Neuron (in vitro differentiated cells): ENCODE data around the gene POLR3C.
"Not testable (repeated sequence)": the region's sequence is repeated elsewhere in the genome, so short reads cannot be mapped to it uniquely, and the experiment has no call there.

Source experiments
- H2AFZ ChIP-seq: one replicate; pipeline ENCODE4 v1.6.1; 2013; ENCODE audit warnings: low read depth, mild to moderate bottlenecking, inconsistent platforms, low read length, moderate library complexity
- H3K27me3 ChIP-seq: one replicate; pipeline ENCODE4 v1.6.1; 2013; ENCODE audit warnings: low read length; ENCODE audit not compliant: insufficient read depth
- H3K36me3 ChIP-seq: one replicate; pipeline ENCODE4 v1.6.1; 2013; ENCODE audit warnings: low read length; ENCODE audit not compliant: insufficient read depth
- H3K4me1 ChIP-seq: one replicate; pipeline ENCODE4 v1.6.1; 2013; ENCODE audit warnings: low read length; ENCODE audit not compliant: insufficient read depth
- H3K4me3 ChIP-seq: 2 replicates; pipeline ENCODE4 v1.5.1; 2013; ENCODE audit warnings: mild to moderate bottlenecking, low read length, moderate library complexity
- H3K9me3 ChIP-seq: one replicate; pipeline ENCODE4 v1.6.1; 2013; ENCODE audit warnings: low read length

Gene POLR3C

DNA sequence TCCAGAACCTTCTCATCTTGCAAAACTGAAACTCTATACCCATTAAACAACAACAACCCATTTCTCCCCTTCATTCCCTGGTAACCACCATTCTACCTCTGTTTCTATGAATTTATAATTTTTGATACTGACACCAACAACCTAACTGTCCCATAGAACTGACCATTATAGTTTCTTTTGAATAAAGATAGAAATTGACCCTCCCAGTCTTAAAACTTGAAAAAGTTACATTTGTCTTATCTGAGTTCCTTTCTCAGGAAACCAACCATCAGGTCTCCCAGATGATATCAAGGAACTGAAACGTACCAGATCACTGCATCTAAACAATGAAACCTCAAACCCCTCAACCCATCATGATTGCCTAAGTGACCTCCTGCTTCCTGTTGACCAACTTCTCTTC lies 27.2 kb upstream of the POLR3C start:
- Histone ChIP-seq H2AFZ (no peak overlapping the region), H3K27me3 (no peaks in the 10 kb centered on the region), H3K9me3 (peaks cover 9% of the 10 kb centered on the region), H3K4me3 (no peak overlapping the region), H3K4me1 (no peaks in the 10 kb centered on the region), H3K36me3 (peaks cover 5% of the 10 kb centered on the region)

DNA sequence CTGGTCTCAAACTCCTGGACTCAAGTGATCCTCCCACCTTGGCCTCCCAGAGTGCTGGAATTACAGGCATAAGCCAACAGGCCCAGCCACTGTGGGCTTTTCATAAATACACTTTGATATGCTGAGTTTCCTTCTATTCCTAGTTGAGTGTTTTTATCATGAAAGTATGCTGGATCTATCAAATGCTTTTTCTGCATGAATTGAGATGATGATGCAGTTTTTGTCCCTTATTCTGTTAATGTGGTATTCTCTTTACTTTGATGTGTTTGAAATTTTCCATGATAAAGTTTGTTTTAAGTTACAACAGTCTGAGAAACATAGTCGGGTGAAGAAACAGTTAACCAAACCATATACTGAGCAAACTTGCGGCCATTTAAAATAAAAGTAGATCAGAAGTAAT lies 24.2 kb upstream of the POLR3C start:
- Histone ChIP-seq H3K36me3 (no peaks in the 10 kb centered on the region), H3K4me1 (peaks cover 7% of the 10 kb centered on the region), H3K27me3 (no peaks in the 10 kb centered on the region), H2AFZ (no peak overlapping the region), H3K4me3 (no peak overlapping the region), H3K9me3 (peaks cover 9% of the 10 kb centered on the region)

GRCh38 chr1:145804235-145805045 lies 19.6 kb upstream of the POLR3C start:
- H3K9me3 ChIP-seq = no peaks in the 10 kb centered on the region
- no peak overlapping the region for H2AFZ ChIP-seq
- no peaks in the 10 kb centered on the region for H3K27me3 ChIP-seq
- peaks cover 9% of the 10 kb centered on the region for H3K4me1 ChIP-seq
- H3K36me3 ChIP-seq = no peaks in the 10 kb centered on the region
- H3K4me3 ChIP-seq = no peak overlapping the region

GRCh38 chr1:145805057-145805456 lies 18.9 kb upstream of the POLR3C start:
- Histone ChIP-seq H3K36me3 (no peaks in the 10 kb centered on the region), H3K27me3 (no peaks in the 10 kb centered on the region), H3K4me3 (no peak overlapping the region), H3K9me3 (no peaks in the 10 kb centered on the region), H2AFZ (no peak overlapping the region), H3K4me1 (peaks cover 9% of the 10 kb centered on the region)

DNA sequence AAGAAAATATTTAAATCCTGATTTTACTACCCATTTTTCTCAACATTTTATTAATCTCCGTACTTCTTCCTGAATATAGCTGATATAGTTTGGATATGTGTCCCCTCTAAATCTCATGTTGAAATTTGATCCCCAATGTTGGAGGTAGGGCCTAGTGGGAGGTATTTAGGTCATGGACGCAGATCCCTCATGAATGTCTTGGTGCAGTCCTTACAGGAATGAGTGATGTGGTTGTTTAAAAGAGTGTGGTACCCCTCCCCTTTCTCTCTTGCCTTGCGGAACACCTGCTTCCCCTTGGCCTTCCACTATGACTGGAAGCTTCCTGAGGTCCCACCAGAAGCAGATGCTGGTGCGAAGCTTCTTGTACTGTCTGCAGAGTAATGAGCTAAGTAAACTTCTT lies 17.6 kb upstream of the POLR3C start:
- Histone ChIP-seq H3K36me3 (no peaks in the 10 kb centered on the region), H2AFZ (no peak overlapping the region), H3K4me1 (peaks cover 9% of the 10 kb centered on the region), H3K9me3 (no peaks in the 10 kb centered on the region), H3K4me3 (no peak overlapping the region), H3K27me3 (no peaks in the 10 kb centered on the region)

DNA sequence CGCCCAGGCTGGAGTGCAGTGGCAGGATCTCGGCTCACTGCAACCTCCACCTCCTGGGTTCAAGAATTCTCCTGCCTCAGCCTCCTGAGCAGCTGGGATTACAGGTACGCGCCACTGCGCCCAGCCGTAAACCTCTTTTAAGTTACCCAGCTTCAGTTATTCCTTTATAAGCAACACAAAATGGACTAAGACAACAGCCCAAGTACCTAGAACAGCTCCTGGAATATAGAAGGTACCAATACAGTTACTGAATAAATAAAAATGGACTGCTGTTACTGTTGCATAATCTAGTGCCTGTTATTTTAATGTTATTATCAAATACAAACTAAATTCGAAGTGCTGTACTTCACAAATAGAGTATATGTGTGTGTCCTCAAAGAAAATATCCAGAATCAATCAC lies 17.2 kb upstream of the POLR3C start:
- no peaks in the 10 kb centered on the region for H3K9me3 ChIP-seq
- peaks cover 9% of the 10 kb centered on the region for H3K4me1 ChIP-seq
- no peak overlapping the region for H2AFZ ChIP-seq
- no peaks in the 10 kb centered on the region for H3K36me3 ChIP-seq
- no peaks in the 10 kb centered on the region for H3K27me3 ChIP-seq
- no peak overlapping the region for H3K4me3 ChIP-seq

DNA sequence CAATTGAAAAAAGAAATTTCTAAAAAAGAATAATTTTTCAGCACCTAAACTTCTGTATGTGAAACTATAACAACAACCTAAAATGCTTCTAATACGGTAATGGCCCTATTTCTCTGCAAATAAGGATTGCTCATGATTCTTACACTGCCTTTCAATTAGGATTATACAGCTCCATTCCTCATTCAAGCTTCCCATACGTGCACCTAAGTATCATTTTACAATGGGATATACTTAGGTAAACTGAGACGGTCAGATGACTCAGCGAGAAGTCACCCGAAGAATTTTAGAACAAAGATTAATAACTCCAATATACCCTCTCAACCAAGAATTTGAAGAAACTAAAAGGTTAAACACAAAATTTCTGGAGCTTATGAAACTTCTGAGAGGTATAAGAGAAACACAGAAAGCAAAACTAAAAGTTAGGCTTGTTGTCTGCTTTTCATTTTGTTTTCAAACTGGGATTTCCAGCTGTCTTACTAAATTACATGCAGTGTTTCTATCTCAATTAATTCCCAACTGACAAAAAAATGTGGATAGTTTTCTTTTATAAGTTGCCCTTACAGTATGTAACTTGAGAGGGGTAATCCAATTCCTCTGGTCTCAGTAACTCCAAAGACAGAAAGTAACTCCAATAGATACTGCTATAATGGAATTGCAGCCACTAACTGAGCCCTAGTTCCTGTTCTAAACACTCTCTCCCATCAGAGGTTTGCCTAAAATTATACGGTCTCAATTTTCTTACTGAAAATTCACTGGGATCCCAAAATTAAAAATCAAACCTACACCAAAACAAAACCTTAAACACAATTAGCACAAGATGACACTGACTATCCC lies 10.8 kb upstream of the POLR3C start:
- H3K36me3 ChIP-seq, H3K9me3 ChIP-seq, H2AFZ ChIP-seq, H3K27me3 ChIP-seq, H3K4me3 ChIP-seq, H3K4me1 ChIP-seq: not testable (repeated sequence)

GRCh38 chr1:145818095-145818494 lies 5.9 kb upstream of the POLR3C start:
- H3K4me1 ChIP-seq, H3K4me3 ChIP-seq, H3K27me3 ChIP-seq, H2AFZ ChIP-seq, H3K9me3 ChIP-seq, H3K36me3 ChIP-seq: not testable (repeated sequence)

DNA sequence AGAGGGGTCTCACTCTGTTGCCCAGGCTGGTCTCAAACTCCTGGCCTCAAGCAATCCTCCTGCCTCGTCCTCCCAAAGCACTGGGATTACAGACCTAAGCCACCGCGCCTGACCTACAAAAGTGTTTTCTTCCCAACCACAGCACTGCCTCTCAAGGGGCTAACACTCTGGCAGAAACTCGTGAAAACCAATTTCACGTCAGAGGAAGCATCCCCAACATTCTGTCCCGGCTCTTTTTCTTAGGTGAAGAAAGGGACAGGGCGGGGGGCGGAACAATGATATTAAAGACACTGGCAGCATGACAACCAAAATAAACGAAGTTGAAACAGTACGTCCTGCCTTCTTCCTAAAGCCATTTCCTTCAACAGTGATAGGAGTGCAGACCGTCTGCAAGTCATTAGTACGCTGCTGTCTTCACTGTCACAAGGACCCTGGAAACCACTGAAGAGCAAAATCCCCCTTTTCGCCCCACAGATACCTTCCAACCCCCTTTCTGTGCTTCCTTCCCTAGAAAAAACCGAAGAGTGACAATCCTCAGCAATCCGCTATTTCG lies 1.1 kb upstream of the POLR3C start:
- not testable (repeated sequence) for H3K9me3 ChIP-seq, H2AFZ ChIP-seq, H3K4me3 ChIP-seq, H3K4me1 ChIP-seq, H3K27me3 ChIP-seq
- H3K36me3 ChIP-seq = peaks cover 22% of the 10 kb centered on the region

- Histone ChIP-seq H3K4me1 (peaks cover 9% of the 10 kb centered on the region), H2AFZ (peak overlapping the region; percentile 76), H3K4me3 (peak overlapping the region; percentile 76), H3K27me3 (no peaks in the 10 kb centered on the region), H3K36me3 (peaks cover 36% of the 10 kb centered on the region), H3K9me3 (no peaks in the 10 kb centered on the region)
Measured at GRCh38 chr1:145824499-145824842, 471 bp downstream of the POLR3C start.

GRCh38 chr1:145826030-145826429 lies 2.0 kb downstream of the POLR3C start:
- H3K9me3 ChIP-seq = no peaks in the 10 kb centered on the region
- no peaks in the 10 kb centered on the region for H3K27me3 ChIP-seq
- H2AFZ ChIP-seq = no peak overlapping the region
- peaks cover 50% of the 10 kb centered on the region for H3K36me3 ChIP-seq
- no peak overlapping the region for H3K4me3 ChIP-seq
- peaks cover 9% of the 10 kb centered on the region for H3K4me1 ChIP-seq

DNA sequence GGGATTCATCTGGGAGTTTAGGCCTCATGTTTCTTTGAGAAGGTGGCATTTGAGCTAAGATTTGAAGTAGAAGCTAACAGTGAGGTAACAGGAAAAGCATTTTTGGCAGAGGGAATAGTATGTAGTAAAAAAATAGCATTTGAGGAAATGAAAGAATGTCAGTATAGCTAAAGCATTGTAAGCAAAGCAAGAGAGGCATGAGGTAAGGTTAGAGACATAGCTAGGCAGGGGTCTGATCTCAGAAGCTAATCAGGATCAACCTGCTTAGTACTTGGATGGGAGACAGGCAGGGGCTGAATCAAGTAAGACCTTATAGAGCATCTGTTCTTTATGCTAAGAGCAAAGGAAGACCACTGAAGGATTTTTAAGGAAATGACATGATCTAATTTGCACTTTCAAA lies 4.0 kb downstream of the POLR3C start:
- H2AFZ ChIP-seq = no peak overlapping the region
- no peak overlapping the region for H3K4me3 ChIP-seq
- H3K9me3 ChIP-seq = no peaks in the 10 kb centered on the region
- H3K36me3 ChIP-seq = peaks cover 66% of the 10 kb centered on the region
- H3K4me1 ChIP-seq = peaks cover 9% of the 10 kb centered on the region
- no peaks in the 10 kb centered on the region for H3K27me3 ChIP-seq

DNA sequence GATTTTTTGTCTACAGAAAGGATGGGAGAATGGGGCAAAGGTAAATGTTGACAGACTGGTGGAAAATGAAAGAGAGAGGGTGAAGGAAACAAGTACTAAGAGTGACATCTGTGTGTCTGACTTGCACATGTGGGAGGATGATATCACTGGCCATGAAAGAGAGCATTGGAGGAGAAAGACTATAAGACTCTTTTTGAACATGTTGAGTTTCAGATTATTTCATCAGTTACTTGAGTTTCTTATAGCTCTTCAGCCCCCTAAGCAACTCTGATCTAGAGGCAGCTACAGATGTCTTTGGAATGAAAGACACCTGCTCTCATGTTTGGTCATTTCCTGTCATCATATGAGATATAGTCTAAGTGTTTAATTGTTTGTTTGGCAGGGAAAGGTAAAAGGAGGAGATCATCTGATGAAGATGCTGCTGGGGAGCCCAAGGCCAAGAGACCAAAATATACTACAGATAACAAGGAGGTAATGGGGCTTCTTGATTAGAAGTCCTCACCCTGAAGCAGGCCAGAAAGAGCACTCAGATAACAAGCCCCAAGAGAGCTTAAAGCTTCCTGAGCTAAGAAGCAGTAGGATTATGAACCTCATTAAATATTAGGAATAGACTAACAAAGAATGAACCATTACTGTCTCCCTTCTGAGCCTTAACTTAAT lies 4.5 kb downstream of the POLR3C start:
- Histone ChIP-seq H3K4me3 (no peak overlapping the region), H3K9me3 (no peaks in the 10 kb centered on the region), H3K4me1 (peaks cover 9% of the 10 kb centered on the region), H2AFZ (no peak overlapping the region), H3K27me3 (no peaks in the 10 kb centered on the region), H3K36me3 (peaks cover 72% of the 10 kb centered on the region)
